Tibial nerve (tissue), 4 donors: Measurements from ENCODE around the gene SPATA2. TPM values are rescaled to one million over a fixed set of nuclear protein-coding genes. Genes with fewer than 3 reads are reported as not detected.

ENCODE experiments used
- DNase-seq, 2 donors: peaks; one replicate each; pipeline ENCODE4 v3.0.0-alpha.2; 2019; ENCODE audit warnings: low spot score in 2 of 2
- H3K27ac ChIP-seq, 4 donors: fragments of 200-600 bp; sonication (generic) in 3 of 4; one replicate each; pipeline ENCODE4 v1.5.1; 2017 to 2019; ENCODE audit warnings: mild to moderate bottlenecking in 1 of 4
- H3K27me3 ChIP-seq, 2 donors: fragments of 200-600 bp; sonication (generic) in 1 of 2; one replicate each; pipeline versions ENCODE4 v1.5.1 to v1.6.0; 2017 to 2019
- H3K36me3 ChIP-seq, 3 donors: fragments of 200-600 bp; sonication (generic); one replicate each; pipeline ENCODE4 v1.5.1; 2018 to 2019
- H3K4me1 ChIP-seq, 4 donors: fragments of 200-600 bp; sonication (generic) in 3 of 4; one replicate each; pipeline ENCODE4 v1.5.1; 2017 to 2019
- H3K4me3 ChIP-seq, 4 donors: fragments of 200-600 bp; sonication (generic) in 3 of 4; one replicate each; pipeline ENCODE4 v1.5.1; 2017 to 2019; ENCODE audit warnings: mild to moderate bottlenecking in 1 of 4, moderate library complexity in 1 of 4
- H3K9me3 ChIP-seq, 4 donors: fragments of 200-600 bp; sonication (generic) in 3 of 4; one replicate each; pipeline ENCODE4 v1.5.1; 2017 to 2019
- EP300 ChIP-seq, 2 donors: sonication (generic); formaldehyde crosslinking; IDR thresholded peaks; one replicate each; pipeline ENCODE4 v1.6.1; 2017; ENCODE audit warnings: antibody characterized with exemption in 2 of 2, mild to moderate bottlenecking in 1 of 2
- POLR2A ChIP-seq, 2 donors: fragments of 450-650 bp; IDR thresholded peaks; one replicate each; pipeline ENCODE4 v1.6.1; 2017; ENCODE audit warnings: antibody characterized with exemption in 2 of 2, mild to moderate bottlenecking in 2 of 2, moderate library complexity in 2 of 2
- WGBS, 2 donors: methylation state at CpG; one replicate each; pipeline ENCODE4 v1.1.5; 2018; 5-methylcytosine and 5-hydroxymethylcytosine counted together
- total RNA-seq, 4 donors: library from RNA; depleted of rRNA; stranded (reverse); fragments of >200 nt; gene quantifications; one replicate each; pipeline ENCODE4 v1.1.0, GENCODE V29; 2016
- TF ChIP-seq, protein P1 (sequence below), 5 experiments: fragments of 200-600 bp in 3 of 5; fragments of 450-650 bp in 2 of 5; sonication (generic) in 3 of 5; IDR thresholded peaks; one replicate each; pipeline ENCODE4 v1.5.1; 2016 to 2019; ENCODE audit warnings: antibody characterized with exemption in 5 of 5, mild to moderate bottlenecking in 3 of 5, moderate library complexity in 2 of 5

Gene SPATA2
- total RNA-seq, 4 donors from 2014 or later, result 4.4 to 7.2 (median 6.3) TPM

GRCh38 chr20:49918446-49918845 is 3.1 kb upstream of the SPATA2 start:
- no peak overlapping the region for H3K27ac ChIP-seq
- no peak for DNase-seq
- H3K4me3 ChIP-seq, result no peak overlapping the region
- no peaks in the 10 kb centered on the region for H3K9me3 ChIP-seq
- H3K4me1 ChIP-seq, result peaks cover 0 to 24% (median 12%) of the 10 kb centered on the region in 4 donors
- WGBS, 2 donors, result 92 to 100% methylated on average over 3 of the region's 3 CpGs
- H3K27me3 ChIP-seq, result no peaks in the 10 kb centered on the region
- H3K36me3 ChIP-seq, result no peaks in the 10 kb centered on the region
- TF ChIP-seq, protein P1, sequence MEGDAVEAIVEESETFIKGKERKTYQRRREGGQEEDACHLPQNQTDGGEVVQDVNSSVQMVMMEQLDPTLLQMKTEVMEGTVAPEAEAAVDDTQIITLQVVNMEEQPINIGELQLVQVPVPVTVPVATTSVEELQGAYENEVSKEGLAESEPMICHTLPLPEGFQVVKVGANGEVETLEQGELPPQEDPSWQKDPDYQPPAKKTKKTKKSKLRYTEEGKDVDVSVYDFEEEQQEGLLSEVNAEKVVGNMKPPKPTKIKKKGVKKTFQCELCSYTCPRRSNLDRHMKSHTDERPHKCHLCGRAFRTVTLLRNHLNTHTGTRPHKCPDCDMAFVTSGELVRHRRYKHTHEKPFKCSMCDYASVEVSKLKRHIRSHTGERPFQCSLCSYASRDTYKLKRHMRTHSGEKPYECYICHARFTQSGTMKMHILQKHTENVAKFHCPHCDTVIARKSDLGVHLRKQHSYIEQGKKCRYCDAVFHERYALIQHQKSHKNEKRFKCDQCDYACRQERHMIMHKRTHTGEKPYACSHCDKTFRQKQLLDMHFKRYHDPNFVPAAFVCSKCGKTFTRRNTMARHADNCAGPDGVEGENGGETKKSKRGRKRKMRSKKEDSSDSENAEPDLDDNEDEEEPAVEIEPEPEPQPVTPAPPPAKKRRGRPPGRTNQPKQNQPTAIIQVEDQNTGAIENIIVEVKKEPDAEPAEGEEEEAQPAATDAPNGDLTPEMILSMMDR (IDR thresholded peaks at IDR 0.05), result no peak
- TF ChIP-seq EP300 (IDR thresholded peaks at IDR 0.05), result no peak
- no peak for TF ChIP-seq POLR2A (IDR thresholded peaks at IDR 0.05)

GRCh38 chr20:49916146-49917002 is 1.0 kb upstream of the SPATA2 start:
- H3K9me3 ChIP-seq, result no peaks in the 10 kb centered on the region
- peaks cover 0 to 44% (median 25%) of the 10 kb centered on the region in 4 donors for H3K4me1 ChIP-seq
- 50 to 56% methylated on average over 19 of the region's 19 CpGs for WGBS, 2 donors
- peak overlapping the region; percentile 82 to 100 (median 96) for H3K4me3 ChIP-seq
- no peaks in the 10 kb centered on the region for H3K36me3 ChIP-seq
- H3K27me3 ChIP-seq, result no peaks in the 10 kb centered on the region
- peak overlapping the region; percentile 94 to 100 (median 100) for H3K27ac ChIP-seq
- TF ChIP-seq, protein P1 (IDR thresholded peaks at IDR 0.05), result no peak
- TF ChIP-seq POLR2A (IDR thresholded peaks at IDR 0.05) (no peak), EP300 (IDR thresholded peaks at IDR 0.05) (no peak)
- DNase-seq, result no peak

- H3K4me1 ChIP-seq, result peaks cover 0 to 57% (median 25%) of the 10 kb centered on the region in 4 donors
Observed at GRCh38 chr20:49915118-49915379, 280 bp downstream of the SPATA2 start.

GRCh38 chr20:49914310-49915117 is 815 bp downstream of the SPATA2 start:
- 3 to 4% methylated on average over 18 to 19 of the region's 19 CpGs for WGBS, 2 donors

More at GRCh38 chr20:49915118-49915379, 280 bp downstream of the SPATA2 start:
- Histone ChIP-seq H3K27me3 (no peaks in the 10 kb centered on the region), H3K36me3 (peaks cover 0 to 3% (median 0%) of the 10 kb centered on the region in 3 donors), H3K9me3 (no peaks in the 10 kb centered on the region), H3K4me3 (peak overlapping the region; percentile 82 to 100 (median 96)), H3K27ac (peak overlapping the region; percentile 94 to 100 (median 100))
- TF ChIP-seq POLR2A (IDR thresholded peaks at IDR 0.05) (no peak), EP300 (IDR thresholded peaks at IDR 0.05) (no peak)
- TF ChIP-seq, protein P1 (IDR thresholded peaks at IDR 0.05), result no peak
- 0% methylated on average over 6 to 21 of the region's 23 CpGs for WGBS, 2 donors
- no peak for DNase-seq

More at GRCh38 chr20:49914310-49915117, 815 bp downstream of the SPATA2 start:
- Histone ChIP-seq H3K4me1 (peaks cover 0 to 62% (median 27%) of the 10 kb centered on the region in 4 donors), H3K9me3 (no peaks in the 10 kb centered on the region), H3K27me3 (no peaks in the 10 kb centered on the region), H3K36me3 (peaks cover 0 to 8% (median 0%) of the 10 kb centered on the region in 3 donors), H3K4me3 (peak overlapping the region; percentile 82 to 100 (median 96)), H3K27ac (peak overlapping the region; percentile 94 to 100 (median 100))
- DNase-seq, result no peak
- TF ChIP-seq, protein P1 (IDR thresholded peaks at IDR 0.05), result no peak
- TF ChIP-seq EP300 (IDR thresholded peaks at IDR 0.05), result no peak
- no peak for TF ChIP-seq POLR2A (IDR thresholded peaks at IDR 0.05)
